LNCaP clone FGC (cell line): ENCODE measurements around the gene C3AR1.
"Not testable (repeated sequence)": the region's sequence is repeated elsewhere in the genome, so short reads cannot be mapped to it uniquely, and the experiment has no call there.

Experiments used
- DNase-seq: peaks from one replicate; pipeline ENCODE4 v3.0.0-alpha.2; 2011; ENCODE audit warnings: low read depth
- H3K4me3 ChIP-seq: 2 replicates; pipeline ENCODE4 v1.5.1; 2011; ENCODE audit warnings: mild to moderate bottlenecking, low read depth, low read length, control low read depth
- TF ChIP-seq, protein P1 (sequence below): IDR thresholded peaks from 2 replicates; pipeline ENCODE4 v1.5.1; 2012; ENCODE audit warnings: mild to moderate bottlenecking; ENCODE audit not compliant: control insufficient read depth, insufficient read depth; ENCODE audit errors: extremely low read depth

Gene C3AR1

DNA sequence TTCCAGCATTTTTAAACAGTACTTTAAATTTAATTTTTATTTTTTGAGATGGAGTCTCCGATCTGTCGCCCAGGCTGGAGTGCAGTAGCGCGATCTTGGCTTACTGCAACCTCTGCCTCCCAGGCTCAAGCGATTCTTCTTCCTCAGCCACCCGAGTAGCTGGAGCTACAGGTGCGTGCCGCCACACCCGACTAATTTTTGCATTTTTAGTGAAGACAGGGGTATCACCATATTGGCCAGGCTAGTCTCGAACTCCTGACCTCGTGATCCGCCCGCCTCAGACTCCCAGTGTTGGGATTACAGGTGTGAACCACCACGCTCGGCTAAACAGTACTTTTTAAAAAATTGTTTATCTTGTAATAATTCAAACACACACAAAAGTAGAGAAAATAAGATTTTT, 37.9 kb downstream of the C3AR1 start:
- no peak overlapping the region for H3K4me3 ChIP-seq

GRCh38 chr12:8027856-8028255, 38.3 kb downstream of the C3AR1 start:
- H3K4me3 ChIP-seq, result no peak overlapping the region
- DNase-seq, result no peak
- TF ChIP-seq, protein P1, sequence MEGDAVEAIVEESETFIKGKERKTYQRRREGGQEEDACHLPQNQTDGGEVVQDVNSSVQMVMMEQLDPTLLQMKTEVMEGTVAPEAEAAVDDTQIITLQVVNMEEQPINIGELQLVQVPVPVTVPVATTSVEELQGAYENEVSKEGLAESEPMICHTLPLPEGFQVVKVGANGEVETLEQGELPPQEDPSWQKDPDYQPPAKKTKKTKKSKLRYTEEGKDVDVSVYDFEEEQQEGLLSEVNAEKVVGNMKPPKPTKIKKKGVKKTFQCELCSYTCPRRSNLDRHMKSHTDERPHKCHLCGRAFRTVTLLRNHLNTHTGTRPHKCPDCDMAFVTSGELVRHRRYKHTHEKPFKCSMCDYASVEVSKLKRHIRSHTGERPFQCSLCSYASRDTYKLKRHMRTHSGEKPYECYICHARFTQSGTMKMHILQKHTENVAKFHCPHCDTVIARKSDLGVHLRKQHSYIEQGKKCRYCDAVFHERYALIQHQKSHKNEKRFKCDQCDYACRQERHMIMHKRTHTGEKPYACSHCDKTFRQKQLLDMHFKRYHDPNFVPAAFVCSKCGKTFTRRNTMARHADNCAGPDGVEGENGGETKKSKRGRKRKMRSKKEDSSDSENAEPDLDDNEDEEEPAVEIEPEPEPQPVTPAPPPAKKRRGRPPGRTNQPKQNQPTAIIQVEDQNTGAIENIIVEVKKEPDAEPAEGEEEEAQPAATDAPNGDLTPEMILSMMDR, result no peak

More for the DNA sequence above, 37.9 kb downstream of the C3AR1 start:
- no peak for DNase-seq
- TF ChIP-seq, protein P1, result no peak

GRCh38 chr12:8026291-8026900, 39.8 kb downstream of the C3AR1 start:
- peak; percentile 98 for DNase-seq
- TF ChIP-seq, protein P1, result no peak
- H3K4me3 ChIP-seq, result peak overlapping the region; percentile 87

GRCh38 chr12:8018666-8019581, 47.2 kb downstream of the C3AR1 start:
- H3K4me3 ChIP-seq, result no peak overlapping the region
- no peak for DNase-seq
- TF ChIP-seq, protein P1, result no peak

- not testable (repeated sequence) for H3K4me3 ChIP-seq, DNase-seq
Observed at GRCh38 chr12:8018213-8018612, 47.9 kb downstream of the C3AR1 start.

GRCh38 chr12:8014836-8015235, 51.3 kb downstream of the C3AR1 start:
- TF ChIP-seq, protein P1, result no peak
- no peak overlapping the region for H3K4me3 ChIP-seq
- DNase-seq, result no peak

GRCh38 chr12:8012651-8013309, 53.4 kb downstream of the C3AR1 start:
- no peak overlapping the region for H3K4me3 ChIP-seq
- TF ChIP-seq, protein P1, result no peak
- no peak for DNase-seq
